GM11168 (cell line): ENCODE measurements around the gene SUGT1.

ENCODE experiments used
- in situ Hi-C: fragments of 300-500 bp; cut with MboI; formaldehyde crosslinking; loops from one replicate; pipeline ENCODE4 v1.12.0; 2022; ENCODE audit warnings: low sequenced_read_pairs; ENCODE audit not compliant: unreplicated experiment

Gene SUGT1

DNA sequence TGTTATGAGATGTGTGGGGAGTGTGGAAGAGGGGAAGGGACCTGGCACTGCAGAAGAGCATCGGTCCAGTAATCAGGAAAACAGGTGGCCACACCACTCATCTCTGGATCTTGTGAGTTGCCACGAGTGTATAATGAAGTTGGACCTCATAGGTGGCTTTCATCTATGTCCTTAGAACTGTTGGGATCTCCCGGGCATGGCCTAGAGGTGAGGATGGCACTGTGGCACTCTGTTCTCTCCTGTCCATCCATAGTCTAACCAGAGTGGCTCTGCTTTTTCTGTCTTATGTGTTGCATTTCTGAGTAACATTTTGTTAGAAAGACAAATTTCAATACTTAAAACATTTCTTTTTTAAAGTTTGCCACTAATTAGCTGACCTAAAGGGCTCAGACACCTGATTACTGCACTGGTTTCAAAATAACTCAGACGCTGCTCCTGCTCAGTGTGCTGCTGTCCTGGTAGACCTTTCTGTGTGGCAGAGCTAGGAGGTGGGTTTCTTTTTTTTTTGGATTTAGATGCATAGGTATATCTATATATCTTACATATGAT lies 81.5 kb downstream of the SUGT1 start:
- in situ Hi-C loops = no loop called here

DNA sequence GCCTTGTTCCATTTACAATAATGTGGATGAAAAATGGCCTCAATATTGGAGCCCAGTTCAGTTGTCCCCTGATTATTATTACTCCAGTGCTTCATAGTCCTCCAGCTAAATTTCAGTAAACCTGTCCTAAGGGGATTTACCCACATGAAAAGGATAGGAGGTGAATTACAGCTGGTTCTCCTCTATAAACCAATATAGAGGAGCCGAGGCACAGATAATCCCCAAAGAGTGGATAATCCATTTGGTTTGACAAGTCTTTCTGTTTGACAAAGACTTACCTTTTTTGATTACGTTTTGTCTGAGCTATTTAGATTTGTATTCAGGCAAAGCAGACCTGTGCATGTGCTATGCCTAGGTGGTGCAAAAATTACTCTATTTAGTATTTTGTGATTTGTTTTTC lies 84.3 kb downstream of the SUGT1 start:
- in situ Hi-C loops = no loop called here

DNA sequence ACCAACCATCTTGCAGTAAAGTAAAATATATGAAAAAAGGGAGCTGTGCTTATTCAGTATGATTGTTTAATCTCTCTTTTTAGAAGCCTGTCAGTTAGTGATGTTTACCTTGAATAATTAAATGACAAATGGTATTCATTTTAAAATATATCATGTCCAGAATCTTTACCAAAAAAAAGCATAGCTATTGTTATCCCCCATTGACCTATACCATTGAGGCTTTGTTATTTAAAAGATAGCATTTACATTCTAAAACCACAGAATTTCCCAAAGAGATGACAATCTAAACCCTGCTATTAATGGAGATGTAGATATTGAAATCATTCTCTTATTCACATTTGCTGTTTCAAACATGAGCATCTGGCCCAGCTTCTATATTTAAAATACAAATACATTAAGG lies 84.8 kb downstream of the SUGT1 start:
- in situ Hi-C loops = no loop called here

DNA sequence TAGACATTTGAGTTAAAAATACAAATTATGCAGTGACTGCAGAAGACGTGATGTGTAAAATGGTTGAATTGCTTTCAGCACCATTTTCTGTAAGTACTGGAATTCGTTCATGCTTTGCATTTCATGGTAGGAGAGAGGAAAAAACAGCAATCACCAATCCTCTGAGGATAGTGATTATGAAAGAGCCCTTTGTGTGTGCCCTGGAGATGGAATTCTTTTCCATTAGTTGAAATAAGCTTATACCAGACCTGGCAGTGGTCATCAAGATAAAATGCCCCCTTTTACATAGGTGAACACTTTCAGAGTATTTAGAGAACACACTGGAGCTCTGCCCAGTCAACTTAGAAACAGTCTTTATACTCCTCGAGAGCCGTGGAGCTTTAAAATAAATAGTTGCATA lies 85.3 kb downstream of the SUGT1 start:
- in situ Hi-C loops = no loop called here

DNA sequence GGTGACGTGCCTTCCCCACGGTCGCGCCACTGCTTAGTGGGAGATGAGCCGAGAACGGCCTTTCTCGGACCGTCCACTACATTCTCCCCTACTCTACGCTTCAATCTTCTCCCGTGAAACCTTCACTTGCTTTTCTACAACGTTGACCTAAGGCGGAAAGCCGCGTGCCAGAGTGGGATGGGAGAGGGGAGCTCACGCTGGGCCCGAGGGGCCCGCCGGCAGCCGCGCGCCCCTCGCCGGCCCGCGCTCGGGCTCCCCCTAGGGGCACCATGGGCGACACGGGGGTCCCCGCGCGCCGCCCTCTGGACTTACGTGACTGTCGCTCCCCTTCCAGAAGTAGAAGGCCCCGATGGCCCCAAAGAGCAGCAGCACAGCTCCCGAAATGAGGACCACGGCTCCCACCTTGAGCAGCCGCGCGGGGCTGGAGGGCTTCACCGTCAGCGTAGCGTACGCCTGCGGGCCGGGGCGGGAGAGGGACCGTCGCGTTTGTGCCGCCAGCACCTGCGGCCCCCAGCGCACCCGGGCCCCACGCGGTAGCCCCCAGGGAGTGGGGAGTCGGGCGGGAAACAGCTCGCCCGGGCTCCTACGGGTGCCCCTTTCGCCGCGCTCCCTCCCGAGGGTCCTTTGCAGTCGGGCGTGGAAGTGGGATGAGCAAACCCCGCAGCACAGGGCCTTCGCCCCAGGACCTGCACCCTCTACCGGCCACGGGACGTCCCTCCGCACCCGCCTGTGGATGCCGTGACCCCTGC lies 86.3 kb downstream of the SUGT1 start:
- in situ Hi-C loops = no loop called here

DNA sequence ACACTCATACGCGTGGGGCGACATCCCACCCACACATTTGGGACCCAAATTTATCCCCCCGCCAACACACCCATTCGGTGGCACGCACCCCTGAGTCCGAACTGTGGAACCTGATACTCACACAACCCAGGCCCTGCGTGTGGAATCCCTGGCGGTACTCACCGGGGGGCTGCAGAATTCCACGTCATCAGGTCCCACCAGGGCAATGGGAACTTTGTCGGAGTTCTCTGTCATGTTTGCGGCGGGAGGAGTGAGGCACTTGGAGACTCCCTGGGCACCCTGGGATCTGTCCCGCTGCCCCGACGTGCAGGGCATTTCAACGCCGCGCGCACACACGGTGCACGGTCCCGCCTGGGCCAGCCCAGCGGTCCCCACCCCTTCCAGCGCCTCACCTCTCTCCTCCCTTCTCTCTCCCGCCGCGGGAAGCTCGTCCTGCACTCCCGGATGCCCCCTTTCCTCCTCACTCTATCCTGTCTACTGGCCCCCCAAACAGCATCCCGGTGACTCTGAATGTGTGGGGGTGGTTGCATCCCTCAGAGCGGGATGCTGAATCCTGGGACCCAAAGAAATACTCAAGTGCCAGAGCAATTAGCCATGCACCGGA lies 86.9 kb downstream of the SUGT1 start, which contains the start of gene CNMD:
Gene CNMD (minus strand): TSS at position 353 of the 604 bp plus-strand sequence. CDS start 119 bp downstream, at position 234.
- in situ Hi-C loops = no loop called here

DNA sequence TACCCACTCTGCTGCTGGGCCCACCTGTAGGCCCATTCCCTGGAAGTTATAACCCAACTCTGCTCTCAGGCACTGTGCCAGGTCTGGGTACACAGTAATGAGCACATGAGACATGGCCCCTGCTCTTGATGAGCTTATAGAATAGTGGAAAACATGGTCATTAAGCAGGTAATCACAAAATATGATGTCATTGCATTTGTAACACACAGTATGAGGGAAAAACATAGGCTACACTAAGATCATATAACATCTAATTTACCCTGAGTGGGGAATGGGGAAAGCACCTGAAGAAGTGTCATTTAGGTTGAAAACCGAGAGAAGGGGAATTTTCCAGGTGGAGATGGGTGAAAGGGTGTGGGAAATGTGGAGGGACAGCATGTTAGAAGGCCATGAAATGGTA lies 90.9 kb downstream of the SUGT1 start:
- in situ Hi-C loops = no loop called here

DNA sequence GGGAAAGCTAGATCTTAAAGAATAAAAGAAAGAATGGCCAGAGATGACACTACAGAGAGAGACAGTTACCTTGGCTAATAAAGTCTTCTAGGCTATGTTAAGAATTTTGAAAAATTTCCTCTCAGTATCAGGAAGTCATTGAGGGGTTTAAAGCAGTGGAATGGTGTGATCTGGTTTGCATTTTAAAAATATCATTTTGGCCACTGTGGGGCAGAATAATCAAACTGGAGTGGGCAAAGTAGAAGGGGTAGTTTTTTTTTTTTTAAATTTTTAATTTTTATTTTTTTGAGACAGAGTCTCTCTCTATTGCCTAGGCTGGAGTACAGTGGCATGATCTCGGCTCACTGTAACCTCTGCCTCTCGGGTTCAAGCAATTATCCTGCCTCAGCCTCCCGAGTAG lies 91.4 kb downstream of the SUGT1 start:
- in situ Hi-C loops = no loop called here

DNA sequence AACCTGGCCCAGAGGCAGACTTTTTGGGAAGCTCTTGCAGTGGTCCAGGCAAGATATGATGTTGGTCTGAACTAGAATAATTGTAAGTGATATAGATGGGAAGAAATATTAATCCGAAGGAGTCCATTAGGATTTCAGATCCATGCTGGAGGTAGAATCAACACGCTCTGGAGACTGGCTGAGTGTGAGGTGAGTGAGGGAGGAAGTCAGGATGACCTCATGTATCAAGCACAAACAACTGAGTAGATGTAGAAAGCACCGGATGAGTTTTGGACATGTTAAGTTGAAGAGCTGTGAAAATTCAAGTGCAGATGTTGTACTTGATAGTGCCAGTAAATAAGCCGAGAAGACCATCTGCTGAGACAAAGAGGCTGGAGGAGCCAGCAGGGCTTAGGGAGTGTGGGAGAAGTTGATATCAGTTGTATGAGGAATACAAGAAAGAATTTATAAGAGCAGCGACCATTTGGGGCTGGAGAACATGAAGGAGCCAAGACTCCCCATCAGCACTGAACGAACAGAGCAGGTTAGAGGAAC lies 92.3 kb downstream of the SUGT1 start:
- in situ Hi-C loops = no loop called here

DNA sequence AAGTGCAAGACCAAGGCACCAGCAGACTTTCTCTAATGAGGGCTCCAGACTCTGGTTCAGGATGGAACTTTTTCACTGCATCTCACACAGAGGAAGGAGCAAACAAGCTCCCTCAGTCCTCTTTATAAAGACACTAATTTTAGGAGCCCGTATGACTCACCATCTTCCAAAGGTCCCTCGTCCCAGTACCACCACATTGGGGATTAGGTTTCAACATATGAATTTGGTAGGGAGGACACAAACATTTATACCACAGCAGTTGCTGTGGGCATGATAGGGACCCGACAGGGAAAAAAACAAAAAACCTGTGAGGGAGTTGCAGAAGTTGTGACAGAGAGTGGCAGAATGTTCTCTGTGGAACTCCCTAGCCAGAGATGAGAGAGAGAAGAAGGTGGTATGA lies 93.5 kb downstream of the SUGT1 start:
- in situ Hi-C loops = no loop called here

DNA sequence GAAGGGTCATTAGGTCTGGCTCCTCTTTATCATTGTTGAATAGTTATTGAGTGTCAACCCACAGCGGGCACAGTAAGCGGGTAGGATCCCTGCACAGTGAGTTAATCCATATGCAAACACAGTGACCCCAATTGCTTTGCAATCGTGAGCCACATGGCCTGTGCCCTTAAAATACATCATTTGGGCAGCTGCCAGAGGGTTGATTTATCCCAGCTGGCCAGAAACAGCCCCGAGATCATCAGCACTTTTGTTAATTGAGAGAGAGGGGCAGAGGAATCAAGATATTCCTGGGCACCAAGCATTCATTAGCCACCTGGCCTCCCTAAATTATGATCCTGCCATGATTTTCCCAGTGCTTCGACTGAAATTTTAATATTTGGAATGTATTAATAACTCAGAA lies 96.8 kb downstream of the SUGT1 start:
- in situ Hi-C loops = no loop called here
